DMS 273 treated with DMSO at 0.1 percent for 48 hours (cell line): ENCODE results near the gene PLBD2.
"Not testable (repeated sequence)": the region's sequence is repeated elsewhere in the genome, so short reads cannot be mapped to it uniquely, and the experiment has no call there.

ENCODE experiments used
- DNase-seq: peaks from one replicate; lab custom pipeline; 2025; lab: John Stamatoyannopoulos, UW

Gene PLBD2

DNA sequence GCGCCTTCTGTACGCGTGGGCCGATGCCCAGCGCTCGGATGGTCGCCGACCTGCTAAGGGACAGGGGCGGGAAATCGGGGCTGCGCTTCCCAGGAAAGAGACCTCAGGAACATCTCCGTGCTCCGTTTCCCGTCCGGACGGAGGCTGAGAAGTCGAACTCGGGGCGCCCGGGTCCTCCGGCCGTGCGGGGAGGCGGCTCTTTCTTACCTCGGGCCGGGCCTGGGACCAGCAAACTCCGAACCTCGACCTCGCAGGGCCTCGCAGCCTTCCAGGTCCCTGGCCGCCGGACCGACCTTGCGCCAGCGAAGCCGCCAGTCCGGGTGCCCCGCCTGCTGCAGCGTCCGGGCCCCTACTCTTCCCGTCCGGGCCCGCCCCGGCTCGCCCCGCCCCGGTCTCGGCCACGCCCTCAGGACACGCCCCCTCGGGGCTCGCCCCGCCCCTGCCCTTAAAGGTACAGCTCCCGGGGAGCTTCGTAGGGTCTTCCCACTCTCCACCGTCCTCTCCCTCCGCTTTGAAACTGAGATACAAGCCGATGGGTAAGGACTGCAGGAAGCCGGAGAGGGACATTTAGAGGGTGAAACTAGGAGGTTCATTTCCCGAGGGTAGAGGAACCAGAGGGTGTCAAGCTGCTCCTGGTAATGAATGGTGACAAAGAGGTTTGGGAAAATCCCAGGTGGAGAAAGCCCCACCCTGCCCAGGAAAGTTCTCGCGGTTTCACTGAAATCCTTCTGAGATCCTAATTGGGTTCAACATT lies 23.4 kb upstream of the PLBD2 start, which contains the start of gene SLC8B1:
TSS of gene SLC8B1 (minus strand) at position 324 of the 754 bp plus-strand sequence. CDS start 2,231 bp downstream, outside the sequence.
- no peak for DNase-seq

DNA sequence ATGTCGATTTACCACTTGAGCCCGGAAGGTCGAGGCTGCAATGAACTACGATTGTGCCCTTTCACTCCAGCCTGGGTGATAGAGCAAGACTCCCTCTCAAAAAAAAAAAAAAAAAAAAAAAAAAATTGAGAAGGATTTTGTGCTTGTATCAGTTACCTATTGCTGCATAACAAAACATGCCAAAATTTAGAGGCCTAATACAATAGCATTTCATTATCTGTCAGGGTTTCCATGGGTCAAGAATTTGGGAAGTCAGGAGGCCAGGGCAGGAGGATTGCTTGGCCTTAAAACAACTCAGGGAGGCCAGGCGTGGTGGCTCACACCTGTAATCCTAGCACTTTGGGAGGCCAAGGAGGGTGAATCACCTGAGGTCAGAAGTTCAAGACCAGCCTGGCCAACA lies 18.8 kb upstream of the PLBD2 start:
- no peak for DNase-seq

DNA sequence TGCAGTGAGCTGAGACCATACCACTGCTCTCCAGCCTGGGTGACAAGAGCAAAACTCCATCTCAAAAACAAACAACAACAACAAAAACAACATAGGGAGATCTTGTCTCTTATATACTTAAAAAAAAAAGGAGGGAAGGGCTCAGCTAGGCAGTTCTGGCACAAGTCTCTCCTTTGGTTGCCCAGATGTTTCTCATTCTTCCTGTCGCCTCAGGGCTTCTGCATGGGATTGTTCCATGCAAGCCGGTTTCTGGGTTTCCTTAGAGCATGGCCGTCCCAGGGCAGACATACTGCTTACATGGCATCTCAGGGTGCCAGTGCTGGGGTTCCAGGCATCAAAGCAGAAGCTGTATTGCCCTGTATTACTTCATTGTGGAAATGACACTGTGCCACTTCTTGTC lies 18.3 kb upstream of the PLBD2 start:
- no peak for DNase-seq

DNA sequence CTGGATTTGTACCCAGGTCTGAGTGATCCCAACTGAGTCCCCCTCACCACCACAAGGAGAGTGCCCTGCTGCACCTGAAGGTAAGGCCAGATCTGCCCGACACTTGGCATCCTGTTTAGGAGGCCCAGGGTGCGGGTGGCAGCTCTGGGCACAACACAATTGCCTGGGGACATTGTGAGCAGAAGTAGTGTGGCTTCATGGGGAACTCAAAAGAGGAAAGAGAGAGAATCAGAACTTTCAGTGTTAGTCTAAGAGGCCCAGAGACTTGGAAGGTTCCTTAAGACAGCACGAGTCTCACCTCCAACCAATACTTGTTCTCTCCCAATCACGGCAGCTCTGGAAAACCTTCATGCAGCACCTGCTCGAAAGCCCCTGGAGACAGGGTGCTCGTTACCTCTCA lies 16.9 kb upstream of the PLBD2 start:
- DNase-seq: no peak

DNA sequence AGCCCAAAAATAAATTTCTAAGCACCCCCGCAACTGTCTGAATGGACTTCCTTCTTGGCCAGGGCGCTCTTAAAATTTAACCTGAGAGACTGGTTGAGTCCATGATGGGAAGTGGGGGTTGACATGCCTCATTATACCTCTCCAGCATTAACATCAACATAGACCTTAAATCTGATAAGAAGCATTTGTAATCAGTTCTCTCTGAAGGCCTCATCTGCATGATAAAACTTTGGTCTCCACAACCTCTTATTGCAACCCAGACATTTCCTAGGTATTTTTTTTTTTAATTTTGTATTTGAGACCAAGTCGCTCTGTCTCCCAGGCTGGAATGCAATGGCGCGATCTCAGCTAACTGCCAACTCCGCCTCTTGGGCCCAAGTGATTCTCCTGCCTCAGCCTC lies 13.1 kb upstream of the PLBD2 start:
- DNase-seq: no peak

DNA sequence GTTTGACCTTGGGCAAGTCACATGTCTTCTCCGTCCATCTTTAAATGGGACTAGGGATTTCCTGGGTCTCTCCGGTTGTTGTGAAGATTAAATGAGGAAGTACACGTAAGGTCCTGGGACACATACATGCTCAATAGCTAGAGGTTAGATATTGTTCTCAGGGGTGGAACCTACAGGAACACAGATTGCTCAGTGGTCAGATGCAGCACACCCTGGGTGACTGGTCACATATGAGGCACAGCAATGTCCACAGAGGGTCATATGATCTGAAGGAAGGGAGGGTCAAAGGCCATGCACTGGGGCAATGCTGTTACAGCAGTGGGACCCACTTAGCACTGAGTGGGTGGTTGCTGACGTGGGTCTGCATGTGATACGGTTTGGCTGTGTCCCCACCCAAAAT lies 12.0 kb upstream of the PLBD2 start:
- DNase-seq: no peak

DNA sequence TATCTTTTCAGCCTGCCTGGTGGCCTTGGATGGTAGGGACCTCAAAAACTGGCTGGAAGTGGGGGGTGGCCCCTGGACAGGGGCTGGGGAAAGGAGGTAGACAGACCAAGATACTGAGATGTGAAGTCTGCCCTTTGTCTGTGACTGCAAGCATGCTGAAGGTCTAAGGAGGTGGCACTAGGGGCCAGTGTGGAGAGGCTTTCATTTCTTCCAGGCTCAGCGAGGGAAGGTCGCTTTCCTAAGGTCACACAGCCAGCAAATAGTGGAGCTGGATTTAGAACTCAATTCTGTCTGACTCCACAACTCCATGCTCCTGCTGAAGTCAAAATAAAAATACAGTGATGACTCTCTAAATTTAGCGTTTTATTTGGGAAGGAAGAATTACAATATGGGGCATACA lies 11.3 kb upstream of the PLBD2 start:
- no peak for DNase-seq

DNA sequence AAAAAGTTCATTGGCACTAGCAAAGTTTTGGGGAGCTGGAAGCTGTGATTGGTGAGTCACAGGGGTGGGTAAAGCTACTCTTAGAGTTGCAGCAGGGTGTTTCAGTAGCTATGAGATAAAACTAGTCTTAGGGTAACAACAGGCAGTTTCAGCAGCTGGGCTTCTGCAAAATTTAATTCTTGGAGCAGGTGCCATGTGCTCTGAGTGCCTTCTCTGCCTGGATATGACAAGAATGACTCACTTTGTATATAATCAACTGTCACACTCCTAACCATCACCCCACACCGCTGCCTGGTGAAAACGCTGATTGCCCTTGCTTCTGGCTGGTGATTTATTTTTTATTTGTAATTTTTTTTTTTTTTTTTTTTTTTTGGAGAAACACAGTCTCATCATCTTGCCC lies 10.5 kb upstream of the PLBD2 start:
- DNase-seq: no peak

DNA sequence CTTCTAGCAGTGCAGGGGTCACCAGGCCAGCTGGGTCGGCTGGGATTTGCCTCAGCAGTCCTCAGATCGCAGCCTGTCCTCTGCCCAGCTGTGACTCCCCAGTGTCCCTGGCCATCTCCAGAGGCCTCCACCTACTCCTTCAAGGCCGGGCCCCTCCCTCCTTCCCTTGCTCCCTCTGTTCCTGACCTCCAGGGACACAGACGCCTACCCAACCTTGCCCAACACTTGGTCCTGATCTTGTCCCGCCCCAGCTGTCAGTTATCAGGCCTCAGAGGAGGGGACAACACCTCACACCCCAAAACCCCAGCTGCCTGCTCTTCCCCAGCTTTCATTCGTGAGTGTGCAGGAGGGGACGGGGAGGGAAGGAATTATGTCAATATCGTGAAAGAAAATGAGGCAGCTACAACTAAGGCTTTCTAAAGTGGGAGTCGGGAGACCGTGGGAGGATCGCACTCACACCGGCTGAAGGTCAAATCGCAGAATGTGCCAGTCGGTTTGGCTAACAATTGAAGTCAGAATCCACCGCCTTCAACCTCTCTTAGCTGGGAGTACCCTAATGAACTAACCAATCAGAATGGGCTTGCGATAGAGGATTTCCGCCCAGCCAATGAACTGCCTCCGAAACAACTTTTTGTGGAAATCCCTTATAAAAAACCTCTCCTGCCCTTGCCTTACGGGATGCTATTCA lies 9.4 kb upstream of the PLBD2 start:
- no peak for DNase-seq

DNA sequence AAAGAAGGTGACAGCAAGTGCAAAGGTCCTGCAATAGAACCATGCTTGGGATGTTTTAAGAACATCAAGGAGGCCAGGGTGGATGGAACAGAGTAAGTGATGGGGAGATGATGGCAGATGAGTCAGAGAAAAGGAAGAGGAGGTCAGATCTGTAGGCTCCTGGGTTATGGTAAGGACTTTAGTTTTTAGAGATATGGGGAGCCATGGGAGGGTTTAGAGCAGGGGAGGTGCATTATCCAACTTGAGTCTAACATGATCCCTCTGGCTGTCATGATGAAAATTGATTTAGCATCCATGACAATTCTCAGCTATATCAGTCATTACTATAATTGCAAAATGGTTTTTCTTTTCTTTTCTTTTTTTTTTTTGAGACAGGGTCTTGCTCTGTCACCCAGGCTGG lies 7.3 kb upstream of the PLBD2 start:
- no peak for DNase-seq

DNA sequence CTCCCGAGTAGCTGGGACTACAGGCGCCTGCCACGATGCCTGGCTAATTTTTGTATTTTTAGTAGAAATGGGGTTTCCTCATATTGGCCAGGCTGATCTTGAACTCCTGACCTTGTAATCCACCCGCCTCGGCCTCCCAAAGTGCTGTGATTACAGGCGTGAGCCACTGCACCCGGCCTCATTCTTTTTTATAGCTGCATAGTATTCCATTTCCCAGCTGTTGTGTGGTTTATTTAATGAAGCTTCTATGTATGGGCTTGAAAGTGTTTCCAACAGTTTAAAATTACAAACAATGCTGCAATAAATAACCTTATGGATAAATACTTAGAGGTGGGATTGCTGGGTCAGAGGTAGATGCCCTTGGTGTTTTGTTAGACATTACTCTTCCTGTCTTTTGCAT lies 4.2 kb upstream of the PLBD2 start:
- DNase-seq: not testable (repeated sequence)

DNA sequence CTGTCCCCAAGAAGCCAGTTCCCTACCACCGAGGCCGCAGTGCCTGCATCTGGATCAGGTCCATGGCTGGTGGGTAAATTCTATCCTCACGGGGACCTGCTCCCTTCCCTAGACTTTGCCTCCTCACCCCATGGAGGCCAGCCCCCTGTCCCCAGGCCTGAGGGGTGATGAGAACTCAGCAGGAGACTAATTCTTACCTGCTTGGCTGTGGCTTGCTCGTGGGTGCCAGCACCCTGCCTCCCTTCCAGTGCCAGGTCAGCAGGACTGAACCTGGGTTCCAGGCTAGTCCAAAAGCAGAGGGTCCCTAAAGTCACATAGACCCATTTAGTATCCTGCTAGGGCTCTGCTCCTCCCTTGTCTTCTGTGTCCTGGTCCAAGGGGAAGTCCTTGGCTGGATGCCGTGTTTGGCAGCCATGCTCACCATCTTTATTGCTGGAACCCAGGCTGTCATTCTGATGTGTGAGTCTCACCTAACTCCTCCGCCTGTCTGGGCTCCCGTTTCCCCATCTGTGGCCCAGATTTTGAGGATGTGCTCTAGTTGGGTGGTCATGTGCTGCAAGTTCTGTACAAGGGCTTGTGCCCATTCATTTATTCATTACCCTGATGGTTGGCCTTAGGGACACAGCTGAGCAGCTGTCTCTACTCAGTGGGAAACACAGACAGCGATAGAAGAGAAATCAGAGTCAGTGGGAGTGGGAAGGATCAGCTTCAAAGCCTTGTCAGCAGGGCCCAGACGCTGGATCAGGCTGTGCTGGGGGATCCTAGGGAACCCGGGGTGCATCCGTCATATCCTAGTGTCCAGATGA lies 949 bp downstream of the PLBD2 start:
- no peak for DNase-seq

DNA sequence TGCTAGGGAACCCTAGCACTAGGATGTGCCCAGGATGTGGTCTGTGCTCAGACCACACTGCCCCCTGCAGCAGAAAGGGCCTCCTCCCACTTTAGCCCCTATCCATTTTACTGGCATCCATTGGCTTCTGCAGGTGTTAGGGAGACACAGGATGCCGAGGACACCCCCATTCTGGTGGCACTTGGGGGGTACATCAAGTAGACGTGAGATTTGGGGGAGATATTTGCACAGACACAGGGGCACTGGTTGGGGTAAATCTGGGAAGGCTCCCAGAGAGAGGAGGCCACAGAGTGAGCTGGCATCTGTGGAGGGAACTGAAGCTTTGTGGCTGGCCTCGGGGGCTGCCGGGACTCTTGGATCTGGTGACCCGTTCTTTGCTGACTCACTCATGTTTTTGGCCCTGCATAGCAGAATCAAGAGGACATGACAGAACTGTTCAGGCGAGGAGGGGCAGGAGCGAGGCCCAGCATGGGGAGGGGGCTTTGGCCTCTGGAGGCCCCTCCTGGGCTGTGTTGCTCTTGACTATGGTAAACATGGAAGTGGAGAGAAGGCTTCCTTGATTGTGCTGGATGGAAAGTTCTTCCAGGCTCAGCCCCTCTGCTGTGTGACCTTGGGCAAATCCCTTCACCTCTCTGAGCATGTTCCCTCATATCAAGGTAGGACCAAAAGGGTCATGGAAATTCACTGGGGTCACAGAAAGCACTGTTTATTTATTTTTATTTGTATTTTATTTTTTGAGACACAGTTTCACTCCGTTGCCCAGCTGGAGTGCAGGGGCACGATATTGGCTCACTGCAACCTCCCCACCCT lies 1.8 kb downstream of the PLBD2 start:
- DNase-seq: no peak

DNA sequence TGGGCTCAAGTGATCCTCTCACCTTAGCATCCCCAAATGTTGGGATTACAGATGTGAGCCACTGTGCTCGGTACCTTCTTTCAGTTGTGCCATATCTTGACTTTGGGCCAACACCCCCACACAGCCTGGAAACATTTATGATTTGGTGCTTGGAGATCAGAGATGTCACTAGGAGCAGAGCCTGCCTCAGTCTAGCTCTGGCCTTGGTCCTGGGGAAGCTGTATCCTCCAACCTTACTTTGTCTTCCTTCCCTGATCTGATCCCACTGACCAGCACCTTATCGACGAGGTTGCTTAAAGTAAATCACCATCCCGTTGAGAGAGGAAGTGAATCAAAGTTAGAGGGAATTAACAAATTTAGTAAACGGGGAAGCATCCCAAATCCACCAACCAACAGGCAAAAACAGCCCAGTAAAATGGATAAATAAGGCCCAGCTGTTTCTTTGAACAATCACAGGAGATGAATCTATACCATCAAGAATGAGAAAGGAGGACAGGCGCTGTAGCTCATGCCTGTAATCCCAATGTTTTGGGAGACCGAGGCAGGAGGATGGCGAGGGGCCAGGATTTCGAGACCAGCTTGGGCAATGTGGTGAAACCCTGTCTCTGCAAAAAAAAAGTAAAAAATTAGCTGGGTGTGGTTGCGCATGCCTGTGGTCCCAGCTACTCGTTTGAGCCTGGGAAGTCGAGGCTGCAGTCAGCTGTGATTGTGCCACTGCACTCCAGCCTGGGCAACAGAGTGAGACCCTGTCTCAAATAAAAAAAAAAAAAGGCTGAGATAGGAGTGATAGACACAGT lies 3.4 kb downstream of the PLBD2 start:
- no peak for DNase-seq

DNA sequence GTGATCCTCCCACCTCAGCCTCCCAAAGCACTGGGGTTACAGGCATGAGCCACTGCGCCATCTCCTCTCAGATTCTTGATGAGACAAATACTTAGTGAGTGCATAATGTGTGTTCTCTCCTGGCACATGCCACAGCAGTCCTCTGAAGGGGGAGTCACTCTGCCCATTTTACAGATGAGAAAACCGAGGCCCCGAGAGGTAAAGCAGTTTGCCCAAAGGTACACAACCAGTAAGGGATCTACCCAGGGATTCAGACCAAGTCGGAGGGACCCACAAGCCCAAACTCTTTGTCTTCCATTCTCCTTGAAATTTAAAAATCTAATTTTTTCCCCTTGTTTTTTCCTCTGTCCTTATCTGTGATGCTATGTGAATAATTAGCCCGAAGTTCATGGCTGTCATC lies 6.3 kb downstream of the PLBD2 start:
- no peak for DNase-seq

DNA sequence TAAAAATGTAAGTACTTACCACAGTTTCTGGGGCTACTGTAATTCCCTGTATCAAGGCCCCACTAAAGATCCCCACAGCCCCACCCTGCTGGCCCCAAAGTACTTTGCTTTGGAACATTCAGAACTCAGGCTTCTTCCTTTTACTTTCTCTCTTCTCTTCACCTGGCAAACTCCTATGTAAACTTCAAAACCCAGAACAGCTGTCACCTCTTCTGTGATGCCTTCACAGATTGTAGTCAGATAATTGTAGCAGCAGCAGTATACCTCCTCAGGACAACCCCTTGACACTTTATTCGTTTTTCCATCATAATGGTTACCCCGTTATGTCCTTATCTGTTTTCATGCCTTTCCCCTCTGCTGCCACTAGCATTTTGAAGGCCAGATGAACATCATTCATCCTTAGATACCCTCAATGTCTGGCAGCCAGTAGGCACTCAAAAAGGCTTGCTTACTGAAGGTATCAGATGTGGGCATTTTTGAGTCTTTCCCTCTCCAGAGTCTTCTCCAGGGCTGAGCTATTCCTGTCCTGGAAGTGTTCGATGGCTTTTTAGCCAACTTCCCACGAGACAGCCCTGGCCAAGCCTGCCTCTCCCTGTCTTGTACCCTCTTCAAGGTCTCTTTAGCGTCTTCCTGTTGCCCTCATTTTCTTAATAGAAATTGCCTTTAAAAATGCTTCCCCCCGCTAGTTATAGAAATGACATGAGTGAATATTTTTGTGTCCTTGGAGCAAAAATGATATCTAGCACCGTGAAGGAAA lies 7.4 kb downstream of the PLBD2 start:
- DNase-seq: no peak

DNA sequence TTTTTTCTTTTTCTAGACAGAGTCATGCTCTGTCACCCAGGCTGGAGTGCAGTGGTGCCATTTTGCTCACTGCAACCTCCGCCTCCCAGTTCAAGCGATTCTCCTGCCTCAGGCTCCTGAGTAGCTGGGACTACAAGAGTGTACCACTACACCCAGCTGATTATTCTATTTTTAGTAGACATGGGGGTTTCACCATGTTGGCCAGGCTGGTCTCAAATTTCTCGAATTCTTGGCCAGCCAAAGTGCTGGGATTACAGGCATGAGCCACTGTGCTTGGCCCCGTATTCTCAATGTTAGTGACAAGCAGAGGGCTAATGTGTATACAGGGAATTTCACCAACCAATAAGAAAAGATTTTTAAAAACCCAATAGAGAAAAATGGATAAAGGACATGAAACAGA lies 8.4 kb downstream of the PLBD2 start:
- no peak for DNase-seq

DNA sequence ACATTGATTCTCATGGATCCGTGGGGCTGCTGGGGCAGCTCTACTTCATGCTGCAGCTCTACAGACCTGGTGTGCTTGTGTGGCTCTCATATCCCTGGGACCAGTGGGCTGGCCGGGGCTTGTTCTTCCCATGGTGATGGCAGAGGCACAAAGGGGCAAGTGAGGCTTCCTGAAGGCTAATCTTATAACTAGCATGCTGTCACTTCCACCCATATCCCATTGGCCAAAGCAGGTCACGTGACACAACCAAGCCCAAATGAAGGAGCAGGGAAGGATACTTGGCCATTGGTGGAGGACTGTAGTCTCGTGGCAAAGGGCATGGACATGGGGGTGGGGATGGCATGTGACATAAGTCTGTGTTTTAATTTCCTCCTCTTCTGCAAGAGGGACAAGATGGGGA lies 9.9 kb downstream of the PLBD2 start:
- no peak for DNase-seq

DNA sequence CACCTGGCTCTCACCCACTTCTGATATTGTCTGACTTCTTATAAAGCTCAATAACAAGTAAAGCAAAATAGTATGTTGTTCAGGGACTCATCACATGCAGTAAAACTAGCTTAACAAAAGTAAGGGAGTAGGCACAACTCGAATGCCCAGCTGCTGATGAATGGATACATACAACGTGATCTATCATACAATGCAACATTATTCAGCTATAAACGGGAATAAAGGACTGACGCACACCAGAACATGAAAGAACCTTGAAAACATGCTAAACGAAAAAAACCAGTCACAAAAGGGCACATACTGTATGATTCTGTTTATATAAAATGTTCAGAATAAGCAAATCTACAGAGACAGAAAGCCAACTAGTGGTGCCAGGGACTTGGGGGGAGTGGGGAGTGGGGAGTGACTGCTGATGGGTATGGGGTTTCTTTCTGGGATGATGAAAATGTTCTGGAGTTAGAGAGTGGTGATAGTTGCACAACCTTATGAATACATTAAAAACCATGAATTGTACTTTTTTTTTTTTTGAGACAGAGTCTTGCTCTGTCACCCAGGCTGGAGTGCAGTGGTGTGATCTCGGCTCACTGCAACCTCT lies 11.1 kb downstream of the PLBD2 start:
- no peak for DNase-seq
